ENCODE results near the gene ATP2A2. TPM values are rescaled to one million over a fixed set of nuclear protein-coding genes. Genes with fewer than 3 reads are reported as not detected.
"Not testable (repeated sequence)": the region's sequence is repeated elsewhere in the genome, so short reads cannot be mapped to it uniquely, and the experiment has no call there.

ATP2A2 gene
- total RNA-seq, 4 donors from 2014 or later = 170 to 231 (median 177) TPM

DNA sequence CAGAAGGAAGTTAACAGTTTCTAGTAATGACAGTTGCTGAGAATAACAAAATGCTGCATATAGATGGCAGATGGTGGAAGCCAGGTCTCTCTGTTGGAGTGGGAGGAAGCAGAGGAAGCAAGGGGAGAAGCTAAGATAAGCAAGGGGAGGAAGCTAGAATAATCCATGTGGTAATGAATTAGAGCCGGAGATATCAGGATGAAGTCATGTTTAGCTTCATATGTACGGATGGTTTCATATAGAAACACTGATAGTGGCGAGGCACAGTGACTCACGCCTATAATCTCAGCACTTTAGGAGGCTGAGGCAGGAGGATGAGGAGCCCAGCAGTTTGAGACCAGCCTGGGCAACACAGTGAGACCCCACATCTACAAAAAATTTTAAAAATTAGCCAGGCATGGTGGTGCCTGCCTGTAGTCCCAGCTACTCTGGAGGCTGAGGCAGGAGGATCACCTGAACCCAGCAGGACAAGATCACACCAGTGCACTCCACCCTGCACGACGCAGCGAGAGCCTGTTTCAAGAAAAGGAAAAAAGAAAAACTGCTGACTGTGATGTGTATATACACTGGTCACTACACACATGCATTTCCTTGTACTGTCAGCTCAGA is 73.2 kb downstream of the ATP2A2 start:
- intact Hi-C loops (cut with DNase I) = no loop called here
- 66% methylated on average over 7 of the region's 7 CpGs for WGBS
- DNase-seq (ENCODE audit: extremely low spot score) = no peak
- TF ChIP-seq POLR2AphosphoS5 (IDR thresholded peaks at IDR 0.05) = no peak
- no peak for TF ChIP-seq POLR2A (IDR thresholded peaks at IDR 0.05; ENCODE audit: low read depth)
- TF ChIP-seq, protein P1, sequence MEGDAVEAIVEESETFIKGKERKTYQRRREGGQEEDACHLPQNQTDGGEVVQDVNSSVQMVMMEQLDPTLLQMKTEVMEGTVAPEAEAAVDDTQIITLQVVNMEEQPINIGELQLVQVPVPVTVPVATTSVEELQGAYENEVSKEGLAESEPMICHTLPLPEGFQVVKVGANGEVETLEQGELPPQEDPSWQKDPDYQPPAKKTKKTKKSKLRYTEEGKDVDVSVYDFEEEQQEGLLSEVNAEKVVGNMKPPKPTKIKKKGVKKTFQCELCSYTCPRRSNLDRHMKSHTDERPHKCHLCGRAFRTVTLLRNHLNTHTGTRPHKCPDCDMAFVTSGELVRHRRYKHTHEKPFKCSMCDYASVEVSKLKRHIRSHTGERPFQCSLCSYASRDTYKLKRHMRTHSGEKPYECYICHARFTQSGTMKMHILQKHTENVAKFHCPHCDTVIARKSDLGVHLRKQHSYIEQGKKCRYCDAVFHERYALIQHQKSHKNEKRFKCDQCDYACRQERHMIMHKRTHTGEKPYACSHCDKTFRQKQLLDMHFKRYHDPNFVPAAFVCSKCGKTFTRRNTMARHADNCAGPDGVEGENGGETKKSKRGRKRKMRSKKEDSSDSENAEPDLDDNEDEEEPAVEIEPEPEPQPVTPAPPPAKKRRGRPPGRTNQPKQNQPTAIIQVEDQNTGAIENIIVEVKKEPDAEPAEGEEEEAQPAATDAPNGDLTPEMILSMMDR (IDR thresholded peaks at IDR 0.05) = no peak
- TF ChIP-seq EP300 (IDR thresholded peaks at IDR 0.05) = no peak
- H3K36me3 ChIP-seq = peaks cover 0 to 25% (median 23%) of the 10 kb centered on the region in 4 donors
- H3K27ac ChIP-seq (replicated peaks in 1 of 4) = no peak overlapping the region
- H3K4me3 ChIP-seq = no peak overlapping the region
- H3K27me3 ChIP-seq = no peaks in the 10 kb centered on the region
- H3K9me3 ChIP-seq = no peaks in the 10 kb centered on the region
- peaks cover 0 to 5% (median 0%) of the 10 kb centered on the region in 4 donors for H3K4me1 ChIP-seq

DNA sequence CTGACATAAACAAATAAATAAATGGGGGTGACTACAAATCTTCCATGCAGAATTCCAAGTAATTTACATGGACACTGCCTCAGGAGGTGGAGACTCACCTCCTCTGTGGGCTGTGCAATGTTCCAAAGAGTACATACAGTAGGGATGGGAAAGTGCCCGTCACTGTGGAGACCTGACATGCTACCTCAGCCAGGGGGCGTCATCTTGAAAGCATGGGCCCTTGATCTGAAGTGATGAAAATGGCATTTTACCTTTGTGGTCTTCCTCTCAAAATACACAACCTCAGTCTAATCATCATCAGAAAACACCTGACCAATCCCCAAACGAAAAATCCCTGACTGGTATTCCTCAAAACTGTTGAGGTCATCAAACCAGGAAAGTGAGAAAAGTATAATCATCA is 74.0 kb downstream of the ATP2A2 start:
- Histone ChIP-seq H3K4me3 (no peak overlapping the region), H3K27me3 (no peaks in the 10 kb centered on the region), H3K27ac (replicated peaks in 1 of 4) (no peak overlapping the region), H3K36me3 (peaks cover 0 to 17% (median 15%) of the 10 kb centered on the region in 4 donors), H3K4me1 (no peaks in the 10 kb centered on the region), H3K9me3 (no peaks in the 10 kb centered on the region)
- TF ChIP-seq POLR2AphosphoS5 (IDR thresholded peaks at IDR 0.05) = no peak
- TF ChIP-seq, protein P1 (IDR thresholded peaks at IDR 0.05) = peak in 1 of 3 experiments; percentile 23
- DNase-seq (ENCODE audit: extremely low spot score) = no peak
- intact Hi-C loops (cut with DNase I) = no loop called here
- 23% methylated on average over 3 of the region's 3 CpGs for WGBS

DNA sequence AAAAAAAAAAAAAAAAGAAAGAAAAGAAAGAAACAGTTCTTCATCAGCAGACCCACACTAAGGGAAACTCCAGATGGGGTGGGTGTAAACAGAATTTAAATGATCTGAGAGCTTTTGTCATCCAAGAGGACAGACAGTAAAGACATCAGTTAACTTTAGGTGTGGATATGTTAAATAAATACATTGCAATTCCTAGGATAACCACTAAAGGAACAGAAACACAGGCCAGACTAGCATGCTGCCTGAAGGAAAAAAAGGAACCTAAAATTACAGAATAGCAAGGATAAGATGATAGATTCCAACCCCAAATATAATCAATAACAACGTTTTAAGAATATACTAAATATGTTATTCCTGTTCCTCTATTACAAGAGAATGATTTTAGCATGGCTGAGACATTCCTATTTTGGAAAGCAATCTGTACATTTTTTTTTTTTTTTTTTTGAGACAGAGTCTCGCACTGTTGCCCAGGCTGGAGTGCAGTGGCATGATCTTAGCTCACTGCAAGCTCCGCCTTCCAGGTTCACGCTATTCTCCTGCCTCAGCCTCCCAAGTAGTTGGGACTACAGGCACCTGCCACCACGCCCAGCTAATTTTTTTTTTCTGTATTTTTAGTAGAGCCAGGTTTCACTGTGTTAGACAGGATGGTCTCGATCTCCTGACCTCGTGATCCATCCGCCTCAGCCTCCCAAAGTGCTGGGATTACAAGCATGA is 77.5 kb downstream of the ATP2A2 start:
- H3K36me3 ChIP-seq; H3K27me3 ChIP-seq; H3K27ac ChIP-seq (replicated peaks in 1 of 4); DNase-seq (ENCODE audit: extremely low spot score); H3K4me1 ChIP-seq; H3K9me3 ChIP-seq; intact Hi-C loops (cut with DNase I); H3K4me3 ChIP-seq: not testable (repeated sequence)
- 79% methylated on average over 8 of the region's 8 CpGs for WGBS
- TF ChIP-seq, protein P1 (IDR thresholded peaks at IDR 0.05) = peak in 1 of 3 experiments; percentile 22

DNA sequence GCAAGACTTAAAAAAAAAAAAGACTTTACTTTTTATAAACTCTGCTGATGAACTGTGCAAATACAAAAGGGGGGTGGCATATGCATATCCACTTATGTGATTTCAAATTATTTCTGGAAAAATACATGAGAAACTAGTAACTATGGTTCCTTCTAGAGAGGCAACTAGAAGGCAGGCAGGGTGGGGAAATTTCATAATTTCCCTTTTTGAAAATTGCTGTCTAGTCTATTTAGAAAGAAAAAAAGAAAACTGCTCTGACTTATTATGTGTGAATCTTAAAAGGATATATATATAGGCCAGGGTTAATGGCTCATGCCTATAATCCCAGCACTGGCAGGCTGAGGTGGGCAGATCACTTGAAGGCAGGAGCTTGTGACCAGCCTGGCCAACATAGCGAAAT is 80.2 kb downstream of the ATP2A2 start:
- Histone ChIP-seq H3K27me3 (no peaks in the 10 kb centered on the region), H3K36me3 (no peaks in the 10 kb centered on the region), H3K27ac (replicated peaks in 1 of 4) (no peak overlapping the region), H3K4me3 (no peak overlapping the region), H3K4me1 (peaks cover 0 to 6% (median under 1%) of the 10 kb centered on the region in 4 donors), H3K9me3 (no peaks in the 10 kb centered on the region)
- TF ChIP-seq POLR2A (IDR thresholded peaks at IDR 0.05; ENCODE audit: low read depth) = no peak
- TF ChIP-seq, protein P1 (IDR thresholded peaks at IDR 0.05) = no peak
- TF ChIP-seq POLR2AphosphoS5 (IDR thresholded peaks at IDR 0.05) = no peak
- TF ChIP-seq EP300 (IDR thresholded peaks at IDR 0.05) = no peak
- 82% methylated on average over 1 of the region's 1 CpG for WGBS
- intact Hi-C loops (cut with DNase I) = no loop called here
- no peak for DNase-seq (ENCODE audit: extremely low spot score)
